ENCODE results near the gene E2F4. TPM values are rescaled to one million over a fixed set of nuclear protein-coding genes. Genes with fewer than 3 reads are reported as not detected.

E2F4 gene
- total and polyA plus RNA-seq, 9 of the 15 experiments (the other 6 are each of a cell fraction or from before 2014, with no cell fraction given): 9.7 to 139 (median 106) TPM

GRCh38 chr16:67163164-67163998 is 28.6 kb upstream of the E2F4 start (continued):
- TF ChIP-seq MGA (IDR thresholded peaks at IDR 0.05) (no peak), ZBTB8A (IDR thresholded peaks at IDR 0.05; ENCODE audit: partially characterized antibody) (no peak), SRSF7 (optimal IDR thresholded peaks at IDR 0.05; ENCODE audit: low read depth, low read length) (peak; percentile 25), PCBP1 (IDR thresholded peaks at IDR 0.05; ENCODE audit: low read depth, low read length, poor library complexity, severe bottlenecking) (peak; percentile 12), POLR2G (IDR thresholded peaks at IDR 0.05; ENCODE audit: low read depth, low read length) (peak; percentile 35; the same call in 1 of the 2 replicates), HMGN3 (IDR thresholded peaks at IDR 0.05; ENCODE audit: borderline replicate concordance, extremely low read depth, insufficient read length, low read depth, low read length) (peak; percentile 50), ZNF778 (CRISPR knock-in tag; IDR thresholded peaks at IDR 0.05) (no peak), GTF2F1 (IDR thresholded peaks at IDR 0.05; ENCODE audit: low read depth, low read length) (no peak), ZBTB33 (CRISPR knock-in tag; IDR thresholded peaks at IDR 0.05) (peak; percentile 89)
